Natural killer cell treated with Interleukin-12 subunit alpha and Interleukin-12 subunit beta and Interleukin-15 and Interleukin-18, amount 100 ng/mL, for 72 hours (primary cell): Measurements from ENCODE around the gene CRCP. TPM values are rescaled to one million over a fixed set of nuclear protein-coding genes. Genes with fewer than 3 reads are reported as not detected.

Experiments used
- ATAC-seq, 2 donors: fragments of 150-1000 bp; cut with Tn5 transposase in 1 of 2; sonication (Bioruptor Pico), chemical (Tn5 transposase) in 1 of 2; 2 replicates each; pipeline ENCODE4 v1.10.0; 2021
- DNase-seq: peaks from one replicate; pipeline ENCODE4 v3.0.0; 2022; ENCODE audit warnings: low spot score
- H3K27ac Mint-ChIP-seq, 2 donors: 1 replicate in 1 of 2; 2 replicates in 1 of 2; pipeline ENCODE4 v1.8.0; 2022; ENCODE audit warnings: mixed read lengths in 2 of 2, mild to moderate bottlenecking in 1 of 2, moderate library complexity in 1 of 2
- H3K27me3 Mint-ChIP-seq, 2 donors: 1 replicate in 1 of 2; 2 replicates in 1 of 2; pipeline ENCODE4 v1.8.0; 2022; ENCODE audit warnings: mixed read lengths in 2 of 2
- H3K36me3 Mint-ChIP-seq: one replicate; pipeline ENCODE4 v1.8.0; 2022; ENCODE audit warnings: mixed read lengths
- H3K4me1 Mint-ChIP-seq, 2 donors: 1 replicate in 1 of 2; 2 replicates in 1 of 2; pipeline ENCODE4 v1.8.0; 2022; ENCODE audit warnings: low read depth in 2 of 2, mixed read lengths in 2 of 2, mild to moderate bottlenecking in 1 of 2
- H3K4me3 Mint-ChIP-seq: one replicate; pipeline ENCODE4 v1.8.0; 2022; ENCODE audit warnings: mixed read lengths
- H3K9me3 Mint-ChIP-seq: 2 replicates; pipeline ENCODE4 v1.8.0; 2022; ENCODE audit warnings: mixed read lengths
- total RNA-seq, 2 donors: library from RNA; stranded (reverse); gene quantifications; one replicate each; pipeline ENCODE4 v1.2.3, GENCODE V29; 2022

CRCP gene
- total RNA-seq, 2 donors from 2014 or later = 45.8 to 54.7 TPM

DNA sequence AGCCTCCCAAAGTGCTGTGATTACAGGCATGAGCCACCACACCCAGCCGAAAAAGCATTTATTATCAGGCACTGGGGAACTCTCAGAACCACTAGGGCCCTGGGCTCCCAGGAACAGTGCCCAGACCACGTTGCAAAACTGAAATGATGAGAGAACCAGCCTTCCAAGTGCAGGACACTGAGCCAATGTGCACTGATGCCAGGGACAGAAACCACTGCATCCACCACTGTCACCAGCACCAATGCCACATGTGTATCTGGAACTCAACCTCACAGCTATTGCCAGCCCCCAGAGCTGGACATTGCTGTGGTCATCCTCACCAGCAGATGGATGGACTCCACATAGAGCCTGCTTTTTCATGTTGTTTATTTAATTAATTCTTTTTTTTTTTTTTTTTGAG is 62.3 kb downstream of the CRCP start:
- ATAC-seq = no peak
- Mint-ChIP-seq H3K36me3 (no peaks in the 10 kb centered on the region), H3K4me1 (no peaks in the 10 kb centered on the region), H3K4me3 (no peak overlapping the region), H3K9me3 (no peaks in the 10 kb centered on the region), H3K27ac (no peak overlapping the region), H3K27me3 (no peaks in the 10 kb centered on the region)
- no peak for DNase-seq

DNA sequence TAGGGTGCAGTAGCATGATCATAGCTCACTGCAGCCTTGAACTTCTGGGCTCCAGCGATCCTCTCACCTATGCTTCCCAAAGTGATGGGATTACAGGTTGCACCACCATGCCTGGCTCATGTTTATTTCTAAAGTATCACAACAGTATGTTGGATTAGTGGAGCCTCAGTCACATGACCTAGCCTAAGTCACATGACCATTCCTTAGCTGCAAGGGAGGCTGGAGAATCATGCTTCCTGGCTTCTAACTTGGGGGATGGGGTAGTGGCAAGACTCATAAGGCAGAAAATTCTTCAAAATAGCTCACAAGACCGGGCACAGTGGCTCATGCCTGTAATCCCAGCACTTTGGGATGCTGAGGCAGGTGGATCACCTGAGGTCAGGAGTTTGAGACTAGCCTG is 63.6 kb downstream of the CRCP start:
- no peak for ATAC-seq
- no peak overlapping the region for H3K4me3 Mint-ChIP-seq
- no peaks in the 10 kb centered on the region for H3K4me1 Mint-ChIP-seq
- H3K27ac Mint-ChIP-seq = no peak overlapping the region
- no peaks in the 10 kb centered on the region for H3K27me3 Mint-ChIP-seq
- DNase-seq = no peak
- no peaks in the 10 kb centered on the region for H3K36me3 Mint-ChIP-seq
- no peaks in the 10 kb centered on the region for H3K9me3 Mint-ChIP-seq

DNA sequence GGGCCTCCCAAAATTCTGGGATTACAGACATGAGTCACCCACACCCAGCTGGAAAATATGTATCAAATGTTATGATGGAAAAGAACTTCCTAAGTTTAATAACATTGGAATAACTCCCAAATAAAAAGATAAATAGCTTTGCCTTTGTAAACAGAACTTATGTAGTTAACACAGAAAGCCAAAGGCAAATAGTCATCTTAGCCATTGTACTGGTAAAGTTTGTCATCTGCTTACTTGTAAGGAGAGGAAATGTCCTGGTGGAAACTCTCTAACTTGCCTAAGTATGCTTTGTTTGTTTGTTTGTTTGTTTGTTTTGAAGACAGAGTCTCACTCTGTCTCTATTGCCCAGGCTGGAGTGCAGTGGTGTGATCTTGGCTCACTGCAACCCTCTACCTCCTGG is 66.7 kb downstream of the CRCP start:
- no peaks in the 10 kb centered on the region for H3K27me3 Mint-ChIP-seq
- H3K9me3 Mint-ChIP-seq = no peaks in the 10 kb centered on the region
- H3K4me1 Mint-ChIP-seq = no peaks in the 10 kb centered on the region
- DNase-seq = no peak
- no peaks in the 10 kb centered on the region for H3K36me3 Mint-ChIP-seq
- H3K27ac Mint-ChIP-seq = no peak overlapping the region
- H3K4me3 Mint-ChIP-seq = no peak overlapping the region
- ATAC-seq = no peak

DNA sequence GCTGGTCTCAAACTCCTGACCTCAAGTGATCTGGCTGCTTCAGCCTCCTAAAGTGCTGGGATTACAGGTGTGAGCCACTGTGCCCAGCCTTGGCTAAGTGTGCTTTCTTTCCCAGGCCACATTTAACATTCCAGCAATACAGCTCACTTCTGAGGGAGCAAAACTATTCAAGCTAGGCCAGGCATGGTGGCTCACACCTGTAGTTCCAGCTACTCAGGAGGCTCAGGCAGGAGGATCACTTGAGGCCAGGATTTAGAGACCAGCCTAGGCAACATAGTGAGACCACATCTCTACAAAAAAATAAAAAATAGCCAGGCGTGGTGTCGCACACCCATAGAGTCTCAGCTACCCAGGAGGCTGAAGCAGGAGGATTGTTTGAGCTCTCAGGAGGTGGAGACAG is 67.2 kb downstream of the CRCP start:
- DNase-seq (no peak), ATAC-seq (no peak)
- Mint-ChIP-seq H3K36me3 (no peaks in the 10 kb centered on the region), H3K27me3 (no peaks in the 10 kb centered on the region), H3K27ac (no peak overlapping the region), H3K4me1 (no peaks in the 10 kb centered on the region), H3K9me3 (no peaks in the 10 kb centered on the region), H3K4me3 (no peak overlapping the region)

DNA sequence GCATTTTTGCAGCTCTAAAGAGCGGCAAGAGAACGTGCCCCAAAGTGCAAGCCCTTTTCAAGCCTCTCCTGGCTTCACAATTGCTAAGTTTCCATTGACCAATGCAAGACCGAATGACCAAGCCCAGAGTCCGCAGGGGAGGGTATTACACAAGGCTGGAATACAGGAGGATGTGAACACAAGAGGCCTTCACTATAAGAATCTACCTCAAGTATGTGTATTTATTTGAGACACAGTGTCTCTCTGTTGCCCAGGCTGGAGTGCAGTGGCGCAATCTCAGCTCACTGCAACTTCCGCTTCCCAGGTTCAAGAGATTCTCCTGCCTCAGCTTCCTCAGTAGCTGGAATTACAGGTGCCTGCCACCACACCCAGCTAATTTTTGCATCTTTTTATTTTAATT is 68.3 kb downstream of the CRCP start:
- no peak overlapping the region for H3K27ac Mint-ChIP-seq
- ATAC-seq (no peak), DNase-seq (no peak)
- H3K4me3 Mint-ChIP-seq = no peak overlapping the region
- H3K36me3 Mint-ChIP-seq = no peaks in the 10 kb centered on the region
- no peaks in the 10 kb centered on the region for H3K9me3 Mint-ChIP-seq
- no peaks in the 10 kb centered on the region for H3K4me1 Mint-ChIP-seq
- no peaks in the 10 kb centered on the region for H3K27me3 Mint-ChIP-seq

DNA sequence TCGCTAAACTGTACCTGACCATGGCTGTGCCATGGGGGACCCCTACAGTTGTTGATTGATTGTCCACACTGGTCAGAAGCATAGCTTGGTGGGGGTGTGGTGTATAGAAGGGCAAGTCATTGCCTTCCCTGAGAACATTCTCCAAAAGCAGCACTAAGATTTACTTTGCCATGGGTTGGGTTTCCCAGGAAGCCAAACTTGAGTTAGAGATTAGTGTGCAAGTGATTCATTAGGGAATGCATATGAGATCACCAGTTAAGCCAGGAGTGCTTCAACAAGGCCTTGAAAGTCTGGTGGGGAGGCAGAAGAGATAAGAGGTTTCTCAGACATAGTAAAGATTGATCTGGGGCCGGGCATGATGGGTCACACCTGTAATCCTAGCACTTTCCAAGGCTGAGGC is 69.1 kb downstream of the CRCP start:
- peak overlapping the region in 1 of 2 donors; percentile 44 for H3K27ac Mint-ChIP-seq
- ATAC-seq (no peak), DNase-seq (no peak)
- H3K4me1 Mint-ChIP-seq = no peaks in the 10 kb centered on the region
- H3K4me3 Mint-ChIP-seq = no peak overlapping the region
- H3K27me3 Mint-ChIP-seq = peaks cover 0 to 5% of the 10 kb centered on the region in 2 donors
- no peaks in the 10 kb centered on the region for H3K9me3 Mint-ChIP-seq
- H3K36me3 Mint-ChIP-seq = no peaks in the 10 kb centered on the region

DNA sequence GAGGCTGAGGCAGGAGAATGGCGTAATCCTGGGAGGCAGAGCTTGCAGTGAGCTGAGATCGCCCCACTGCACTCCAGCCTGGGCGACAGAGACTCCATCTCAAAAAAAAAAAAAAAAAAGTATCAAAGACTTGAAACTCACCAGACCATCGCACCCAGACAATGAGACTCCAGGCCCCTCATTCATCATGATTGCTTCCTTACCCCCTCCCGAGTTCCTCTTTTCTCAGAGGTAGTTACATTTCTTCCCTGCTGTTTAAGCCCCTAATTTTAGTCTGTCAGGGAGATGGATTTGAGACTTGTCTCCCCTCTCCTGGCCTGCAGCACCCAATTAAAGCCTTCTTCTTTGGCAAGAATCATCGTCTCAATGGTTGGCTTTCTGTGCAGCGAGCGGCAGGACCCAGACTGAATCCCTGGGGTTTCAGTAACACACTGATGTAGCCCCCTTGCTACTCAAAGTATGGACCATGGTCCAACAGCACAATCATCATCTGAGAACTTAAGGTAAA is 71.1 kb downstream of the CRCP start:
- no peak overlapping the region for H3K27ac Mint-ChIP-seq
- no peak overlapping the region for H3K4me3 Mint-ChIP-seq
- no peaks in the 10 kb centered on the region for H3K36me3 Mint-ChIP-seq
- no peaks in the 10 kb centered on the region for H3K9me3 Mint-ChIP-seq
- ATAC-seq (no peak), DNase-seq (no peak)
- H3K4me1 Mint-ChIP-seq = no peaks in the 10 kb centered on the region
- H3K27me3 Mint-ChIP-seq = peaks cover 0 to 8% of the 10 kb centered on the region in 2 donors

DNA sequence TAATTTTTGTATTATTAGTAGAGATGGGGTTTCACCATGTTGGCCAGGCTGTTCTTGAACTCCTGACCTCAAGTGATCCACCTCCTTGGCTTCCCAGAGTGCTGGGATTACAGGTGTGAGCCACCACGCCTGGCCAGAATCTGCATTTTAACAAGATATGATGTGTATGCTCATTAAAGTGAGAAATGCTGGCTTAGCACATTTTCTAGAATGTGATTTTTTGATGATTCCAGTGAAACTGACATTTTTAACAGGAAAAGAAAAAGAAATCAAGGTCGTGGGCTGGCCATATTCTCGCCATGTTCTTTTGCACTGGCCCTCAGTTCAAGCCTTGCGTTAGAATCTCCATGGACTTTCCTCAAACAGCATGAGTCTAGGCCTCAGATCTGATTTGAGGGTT is 72.3 kb downstream of the CRCP start:
- Mint-ChIP-seq H3K9me3 (no peaks in the 10 kb centered on the region), H3K36me3 (no peaks in the 10 kb centered on the region), H3K4me1 (no peaks in the 10 kb centered on the region)

DNA sequence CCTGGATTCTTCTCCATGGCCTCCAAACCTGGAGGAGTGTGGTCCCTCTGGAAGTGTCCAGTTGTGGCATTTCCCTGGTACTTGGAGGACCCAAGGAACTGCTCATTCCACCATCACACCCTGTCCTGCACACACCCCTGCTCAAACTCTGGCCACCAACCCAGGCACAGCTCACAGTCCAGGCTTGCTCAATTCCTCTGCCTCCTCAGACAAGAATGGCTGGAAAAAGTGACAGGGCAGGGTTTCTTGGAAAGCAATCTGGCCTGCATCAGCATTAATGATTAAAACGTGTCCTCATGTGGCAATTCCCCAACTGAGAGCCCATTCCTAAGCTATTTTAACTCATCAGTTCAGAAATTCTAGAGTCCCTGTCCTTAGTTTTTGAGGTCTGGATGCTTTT is 73.3 kb downstream of the CRCP start:
- H3K9me3 Mint-ChIP-seq = no peaks in the 10 kb centered on the region
- ATAC-seq (no peak), DNase-seq (no peak)
- peaks cover 0 to 8% of the 10 kb centered on the region in 2 donors for H3K27me3 Mint-ChIP-seq
- H3K4me3 Mint-ChIP-seq = no peak overlapping the region
- H3K27ac Mint-ChIP-seq = no peak overlapping the region
- no peaks in the 10 kb centered on the region for H3K36me3 Mint-ChIP-seq
- peaks cover 0 to 3% of the 10 kb centered on the region in 2 donors for H3K4me1 Mint-ChIP-seq

More for the DNA sequence above, 72.3 kb downstream of the CRCP start:
- Mint-ChIP-seq H3K27ac (no peak overlapping the region), H3K4me3 (no peak overlapping the region), H3K27me3 (peaks cover 0 to 8% of the 10 kb centered on the region in 2 donors)
- no peak for ATAC-seq
- DNase-seq = no peak

DNA sequence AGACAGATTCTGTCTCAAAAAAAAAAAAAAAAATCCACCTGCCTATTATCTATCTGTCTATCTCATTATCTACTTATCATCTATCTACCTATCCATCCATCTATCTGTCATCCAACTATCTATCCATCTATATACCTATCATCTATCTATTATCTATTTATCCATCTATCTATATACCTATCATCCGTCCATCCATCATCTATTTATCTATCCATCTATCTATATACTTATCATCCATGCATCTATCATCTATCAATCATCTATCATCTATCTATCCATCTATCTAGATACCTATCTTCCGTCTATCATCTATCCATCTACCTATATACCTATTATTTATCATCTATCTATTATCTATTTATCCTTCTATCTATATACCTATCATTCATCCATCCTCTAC is 74.0 kb downstream of the CRCP start:
- H3K27ac Mint-ChIP-seq = no peak overlapping the region
- H3K27me3 Mint-ChIP-seq = peaks cover 0 to 8% of the 10 kb centered on the region in 2 donors
- peaks cover 0 to 4% of the 10 kb centered on the region in 2 donors for H3K4me1 Mint-ChIP-seq
- no peak overlapping the region for H3K4me3 Mint-ChIP-seq
- ATAC-seq = no peak
- H3K9me3 Mint-ChIP-seq = no peaks in the 10 kb centered on the region
- H3K36me3 Mint-ChIP-seq = no peaks in the 10 kb centered on the region
- no peak for DNase-seq

DNA sequence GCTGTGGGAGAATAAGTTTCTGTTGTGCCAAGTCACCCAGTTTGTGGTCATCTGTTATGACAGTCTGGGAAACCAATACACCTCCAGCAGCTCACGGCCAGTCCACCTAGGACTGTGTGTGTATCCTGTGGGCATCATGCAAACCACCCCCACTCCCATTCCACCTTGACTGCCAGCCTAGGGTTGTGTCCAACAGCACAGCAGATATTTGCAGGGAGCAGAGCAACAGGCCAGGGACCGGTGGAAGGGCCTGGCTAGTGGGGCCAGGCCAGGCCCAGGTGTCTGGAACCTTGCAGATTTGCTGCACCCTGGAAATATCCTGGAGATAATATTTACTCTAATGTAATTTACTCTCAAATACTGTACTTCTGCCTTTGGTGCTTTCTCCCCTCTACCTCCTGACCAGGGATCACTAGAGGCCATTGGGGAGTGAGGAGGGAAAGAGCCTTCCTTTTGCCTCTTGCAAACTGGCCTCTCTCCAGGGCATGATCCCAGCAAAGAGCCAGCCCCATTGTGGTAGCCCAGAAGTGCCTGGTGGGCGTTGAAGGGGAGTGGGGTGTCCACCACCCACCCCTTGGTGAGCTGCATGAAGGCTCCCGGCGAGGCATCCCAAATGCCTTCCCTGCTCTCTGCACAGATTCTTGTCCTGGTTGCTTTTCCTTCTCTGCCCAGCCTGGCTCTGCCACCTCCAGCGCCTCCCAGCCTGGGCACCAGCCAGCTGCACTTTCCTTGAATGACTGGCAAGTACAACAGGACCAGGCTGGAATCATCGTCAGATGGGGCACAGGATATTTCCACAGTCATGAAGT is 75.3 kb downstream of the CRCP start:
- Mint-ChIP-seq H3K4me3 (no peak overlapping the region), H3K9me3 (no peaks in the 10 kb centered on the region), H3K4me1 (peaks cover 0 to 4% of the 10 kb centered on the region in 2 donors), H3K27ac (no peak overlapping the region), H3K27me3 (peaks cover 0 to 8% of the 10 kb centered on the region in 2 donors), H3K36me3 (no peaks in the 10 kb centered on the region)
- DNase-seq (no peak), ATAC-seq (peak in 1 of 2 donors; percentile 56)

DNA sequence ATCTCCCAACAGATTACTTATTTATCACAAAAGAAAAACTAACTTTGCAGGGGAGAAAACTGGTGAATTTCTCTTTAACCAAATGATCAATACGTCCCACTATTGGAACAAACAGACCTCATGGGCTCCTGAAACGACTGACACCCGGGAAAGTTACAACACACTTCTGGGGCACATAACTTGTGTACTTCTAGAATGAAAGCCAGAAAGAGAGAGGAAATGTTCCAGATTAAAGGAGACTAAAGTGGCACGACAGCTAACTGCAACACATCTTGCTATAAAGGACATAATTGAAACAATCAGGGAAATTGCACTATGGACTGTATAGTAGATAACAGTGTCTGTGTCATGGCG is 75.8 kb downstream of the CRCP start:
- H3K4me1 Mint-ChIP-seq = peaks cover 0 to 4% of the 10 kb centered on the region in 2 donors
- no peaks in the 10 kb centered on the region for H3K9me3 Mint-ChIP-seq
- ATAC-seq (no peak), DNase-seq (no peak)
- no peak overlapping the region for H3K27ac Mint-ChIP-seq
- no peak overlapping the region for H3K4me3 Mint-ChIP-seq
- no peaks in the 10 kb centered on the region for H3K36me3 Mint-ChIP-seq
- H3K27me3 Mint-ChIP-seq = peaks cover 0 to 8% of the 10 kb centered on the region in 2 donors

DNA sequence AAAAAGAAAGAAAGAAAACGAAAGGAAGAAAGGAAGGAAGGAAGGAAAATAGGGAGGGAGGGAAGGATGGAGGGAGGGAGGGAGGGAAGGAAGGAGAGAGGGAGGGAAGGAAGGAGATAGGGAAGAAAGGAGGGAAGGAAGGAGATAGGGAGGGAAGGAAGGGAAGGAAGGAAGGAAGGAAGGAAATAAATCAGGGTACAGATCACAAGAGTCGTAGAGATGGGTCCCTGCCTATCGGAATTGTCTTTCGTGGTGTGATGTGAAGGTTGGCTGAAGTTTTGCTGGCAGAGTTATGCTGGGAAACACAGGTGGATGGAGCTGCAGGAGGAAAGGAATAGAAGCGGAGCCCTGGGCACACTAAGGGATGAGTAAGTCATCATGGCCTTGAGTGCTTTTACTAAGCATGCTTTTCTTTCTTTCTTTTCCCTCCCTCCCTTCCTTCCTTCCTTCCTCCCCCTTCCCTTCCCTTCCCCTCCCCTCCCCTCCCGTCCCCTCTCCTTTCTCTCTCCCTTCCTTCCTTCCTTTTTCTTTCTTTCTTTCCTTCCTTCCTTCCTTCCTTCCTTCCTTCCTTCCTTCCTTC is 78.6 kb downstream of the CRCP start:
- Mint-ChIP-seq H3K4me3 (no peak overlapping the region), H3K4me1 (peaks cover 0 to 4% of the 10 kb centered on the region in 2 donors), H3K36me3 (no peaks in the 10 kb centered on the region), H3K27me3 (peaks cover 0 to 8% of the 10 kb centered on the region in 2 donors), H3K9me3 (no peaks in the 10 kb centered on the region), H3K27ac (peak overlapping the region in 1 of 2 donors; percentile 28)
- no peak for ATAC-seq
- DNase-seq = no peak

DNA sequence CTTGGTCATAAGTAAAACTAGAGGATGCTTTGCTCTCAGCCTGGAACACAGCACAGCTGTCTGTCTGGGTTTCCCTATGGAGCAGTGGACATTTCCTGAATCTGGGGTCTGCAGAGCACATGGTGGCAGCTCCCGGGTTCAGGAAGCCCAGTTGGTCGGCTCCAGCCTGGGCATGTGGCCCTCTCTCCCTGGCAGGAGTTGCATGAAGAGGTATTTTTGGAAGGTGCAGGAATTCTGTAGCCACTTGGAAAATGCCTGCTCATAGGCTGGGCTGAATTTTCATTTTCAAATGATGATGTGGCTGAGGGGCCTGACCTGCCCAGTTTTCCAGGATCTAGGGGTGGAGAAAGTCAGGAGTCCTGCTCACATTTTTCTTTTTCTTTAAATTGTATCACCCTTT is 83.8 kb downstream of the CRCP start:
- H3K36me3 Mint-ChIP-seq = no peaks in the 10 kb centered on the region

More for the DNA sequence above, 83.8 kb downstream of the CRCP start:
- Mint-ChIP-seq H3K4me1 (peaks cover 0 to 5% of the 10 kb centered on the region in 2 donors), H3K4me3 (no peak overlapping the region), H3K9me3 (no peaks in the 10 kb centered on the region), H3K27me3 (peaks cover 0 to 4% of the 10 kb centered on the region in 2 donors), H3K27ac (no peak overlapping the region)
- no peak for DNase-seq
- ATAC-seq = no peak
